NCI-H82 (cell line): Measurements from ENCODE around the gene R3HDM2.
"Not testable (repeated sequence)": the region's sequence is repeated elsewhere in the genome, so short reads cannot be mapped to it uniquely, and the experiment has no call there.

Experiments used
- DNase-seq: peaks from one replicate; lab custom pipeline; 2025; lab: John Stamatoyannopoulos, UW

R3HDM2 gene

DNA sequence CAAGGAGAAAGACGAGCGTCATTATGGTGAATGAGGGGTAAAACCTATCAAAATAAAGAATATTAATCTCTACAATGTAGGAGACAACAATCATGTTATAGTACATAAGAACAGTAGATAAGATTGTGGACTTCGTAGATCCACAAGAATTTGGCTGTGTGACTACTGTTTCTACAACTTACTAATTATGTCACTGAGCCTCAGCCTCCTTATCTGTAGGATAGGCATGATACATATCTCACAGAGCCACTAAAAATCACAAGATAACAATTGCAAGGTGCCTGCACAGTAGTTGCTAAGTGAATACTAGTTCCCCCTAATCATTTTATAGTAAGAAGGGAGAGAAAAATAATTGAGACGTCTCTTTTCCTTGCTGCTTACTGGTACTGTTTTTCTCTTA is 101.6 kb downstream of the R3HDM2 start:
- DNase-seq = no peak

- no peak for DNase-seq
These were observed 105.4 kb downstream of the R3HDM2 start for GRCh38 chr12:57325395-57325794.

GRCh38 chr12:57323416-57323815 is 107.4 kb downstream of the R3HDM2 start:
- no peak for DNase-seq

DNA sequence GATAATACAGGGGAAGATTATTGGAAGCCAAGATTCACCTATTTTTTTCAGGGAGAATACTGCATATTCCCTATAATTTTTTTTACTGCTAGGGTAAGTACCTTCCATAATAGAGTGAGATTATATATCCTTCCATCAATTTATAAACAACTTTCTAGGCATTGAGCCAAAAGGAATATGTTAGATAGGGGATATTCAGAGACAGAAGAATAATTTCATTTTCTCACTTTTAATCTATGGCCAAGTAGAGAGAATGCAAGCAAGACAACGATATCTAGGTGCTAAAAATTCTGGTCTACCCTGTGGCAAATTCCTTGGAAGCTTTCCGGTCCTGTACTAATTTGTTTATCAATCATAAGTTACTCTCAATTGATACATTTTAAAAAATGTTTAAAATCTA is 110.2 kb downstream of the R3HDM2 start:
- DNase-seq = no peak

- no peak for DNase-seq
These were observed 111.0 kb downstream of the R3HDM2 start for GRCh38 chr12:57319678-57320469.

DNA sequence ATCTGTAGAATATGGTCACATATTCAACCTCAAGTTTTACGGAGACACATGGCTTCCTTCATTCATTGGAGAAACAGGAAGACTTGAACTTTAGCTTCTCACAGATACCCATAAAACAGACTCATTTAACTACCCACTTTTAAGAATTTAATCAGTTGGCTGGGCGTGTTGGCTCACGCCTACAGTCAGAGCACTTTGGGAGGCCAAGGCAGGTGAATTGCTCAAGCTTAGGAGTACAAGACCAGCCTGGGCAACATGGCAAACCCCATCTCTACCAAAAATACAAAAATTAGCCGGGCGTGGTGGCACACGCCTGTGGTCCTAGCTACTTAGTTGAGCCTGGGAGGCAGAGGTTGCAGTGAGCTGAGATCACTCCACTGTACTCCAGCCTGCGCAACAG is 115.2 kb downstream of the R3HDM2 start:
- no peak for DNase-seq

GRCh38 chr12:57312287-57312686 is 118.6 kb downstream of the R3HDM2 start:
- not testable (repeated sequence) for DNase-seq

- no peak for DNase-seq
These were observed 121.4 kb downstream of the R3HDM2 start for GRCh38 chr12:57309420-57309819.

DNA sequence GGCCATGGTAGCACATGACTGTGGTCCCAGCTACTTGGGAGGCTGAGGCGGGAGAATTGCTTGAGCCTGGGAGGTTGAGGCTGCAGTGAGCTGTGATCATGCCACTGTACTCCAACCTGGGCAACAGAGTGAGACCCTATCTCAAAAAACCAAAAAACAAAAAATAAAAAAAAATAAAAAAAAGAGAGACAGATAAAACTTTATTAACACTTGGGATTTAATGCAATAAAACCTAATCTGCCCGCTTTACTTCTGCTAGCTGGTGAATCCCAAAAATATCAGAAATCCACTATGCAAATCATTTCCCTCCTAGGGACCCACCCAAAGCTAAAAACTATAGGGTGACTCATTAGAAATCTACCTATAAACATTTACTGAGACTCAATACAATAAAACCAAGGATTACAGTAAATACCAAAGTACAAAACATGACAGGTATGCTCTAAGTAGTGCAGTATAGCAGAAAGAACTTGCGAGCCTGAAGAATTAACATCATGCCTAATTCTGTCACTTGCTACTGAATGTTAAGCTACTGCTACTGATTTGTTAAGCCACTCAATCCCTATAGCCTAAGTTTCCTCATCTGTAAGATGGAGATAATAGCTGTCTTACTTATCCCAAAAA is 129.8 kb downstream of the R3HDM2 start:
- DNase-seq = no peak

GRCh38 chr12:57299514-57300016 is 131.3 kb downstream of the R3HDM2 start:
- DNase-seq = no peak

DNA sequence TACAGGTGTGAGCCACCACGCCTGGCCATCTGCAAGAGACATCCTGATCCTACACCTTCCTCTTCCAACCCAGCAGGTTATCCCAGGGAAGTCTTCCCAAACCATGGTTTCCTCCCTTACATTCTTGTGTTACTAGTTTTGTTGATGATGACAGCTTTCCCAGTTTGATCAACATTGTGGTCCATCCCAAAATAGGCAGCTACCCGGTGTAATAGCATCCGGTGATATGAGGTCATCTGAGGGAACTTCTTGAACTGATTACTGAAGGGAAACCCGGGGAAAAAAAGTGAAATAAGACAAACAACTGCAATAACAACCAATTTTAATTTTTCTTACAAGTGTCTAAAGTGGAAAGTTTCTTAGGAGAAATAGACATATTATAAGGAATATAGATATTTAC is 134.6 kb downstream of the R3HDM2 start:
- no peak for DNase-seq

DNA sequence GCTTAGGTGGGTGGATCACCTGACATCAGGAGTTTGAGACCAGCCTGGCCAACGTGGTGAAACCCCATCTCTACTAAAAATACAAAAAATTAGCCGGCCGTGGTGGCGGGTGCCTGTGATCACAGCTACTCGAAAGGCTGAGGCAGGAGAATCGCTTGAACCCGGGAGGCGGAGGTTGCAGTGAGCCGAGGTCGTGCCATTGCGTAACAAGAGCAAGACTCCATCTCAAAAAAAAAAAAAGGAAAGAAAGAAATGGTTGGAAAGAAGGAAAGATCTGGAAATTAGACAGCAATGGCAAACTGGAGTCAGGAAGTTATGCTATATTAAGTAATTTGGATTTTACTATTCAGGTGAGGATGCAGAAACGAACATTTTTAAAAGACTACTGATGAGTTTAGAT is 148.8 kb downstream of the R3HDM2 start:
- DNase-seq = not testable (repeated sequence)

DNA sequence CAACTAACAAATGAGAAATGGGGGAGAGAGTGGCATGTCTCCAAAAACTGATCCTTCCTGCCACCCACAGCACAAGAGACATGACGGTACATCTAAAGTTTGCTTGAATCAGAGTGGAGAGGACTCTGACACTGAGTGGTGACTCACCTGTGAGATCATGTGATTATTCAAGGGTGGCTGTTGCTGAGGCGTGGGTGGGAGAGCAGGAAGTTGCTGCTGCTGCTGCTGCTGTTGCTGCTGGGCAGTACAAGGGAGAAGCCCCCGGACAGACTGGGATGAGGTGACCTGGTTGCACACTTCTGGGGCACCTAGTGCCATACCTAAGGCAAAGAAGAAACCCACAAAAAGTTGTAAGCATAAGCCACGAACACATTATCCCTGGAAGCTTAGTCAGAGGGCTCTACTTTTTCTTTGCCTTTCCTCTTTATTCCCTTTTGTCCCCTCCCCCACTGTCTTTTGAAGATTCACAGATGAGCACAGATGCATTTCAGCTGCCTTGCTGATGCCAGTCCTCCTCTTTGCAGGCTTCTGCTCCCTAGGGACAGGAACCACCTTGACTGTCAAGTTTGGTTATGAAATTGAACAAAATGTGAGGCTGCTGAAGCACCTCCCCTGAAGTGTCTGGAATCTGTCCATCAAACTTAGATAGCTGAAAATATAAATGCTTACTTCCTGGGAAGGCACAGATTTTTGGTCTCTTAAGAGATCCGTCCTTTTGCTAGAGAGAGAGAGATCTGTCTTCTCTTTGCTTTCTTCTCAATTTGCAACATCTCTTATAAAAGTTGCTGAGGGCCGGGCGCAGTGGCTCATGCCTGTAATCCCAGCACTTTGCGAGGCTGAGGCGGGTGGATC is 150.4 kb downstream of the R3HDM2 start:
- peak; percentile 14 for DNase-seq

DNA sequence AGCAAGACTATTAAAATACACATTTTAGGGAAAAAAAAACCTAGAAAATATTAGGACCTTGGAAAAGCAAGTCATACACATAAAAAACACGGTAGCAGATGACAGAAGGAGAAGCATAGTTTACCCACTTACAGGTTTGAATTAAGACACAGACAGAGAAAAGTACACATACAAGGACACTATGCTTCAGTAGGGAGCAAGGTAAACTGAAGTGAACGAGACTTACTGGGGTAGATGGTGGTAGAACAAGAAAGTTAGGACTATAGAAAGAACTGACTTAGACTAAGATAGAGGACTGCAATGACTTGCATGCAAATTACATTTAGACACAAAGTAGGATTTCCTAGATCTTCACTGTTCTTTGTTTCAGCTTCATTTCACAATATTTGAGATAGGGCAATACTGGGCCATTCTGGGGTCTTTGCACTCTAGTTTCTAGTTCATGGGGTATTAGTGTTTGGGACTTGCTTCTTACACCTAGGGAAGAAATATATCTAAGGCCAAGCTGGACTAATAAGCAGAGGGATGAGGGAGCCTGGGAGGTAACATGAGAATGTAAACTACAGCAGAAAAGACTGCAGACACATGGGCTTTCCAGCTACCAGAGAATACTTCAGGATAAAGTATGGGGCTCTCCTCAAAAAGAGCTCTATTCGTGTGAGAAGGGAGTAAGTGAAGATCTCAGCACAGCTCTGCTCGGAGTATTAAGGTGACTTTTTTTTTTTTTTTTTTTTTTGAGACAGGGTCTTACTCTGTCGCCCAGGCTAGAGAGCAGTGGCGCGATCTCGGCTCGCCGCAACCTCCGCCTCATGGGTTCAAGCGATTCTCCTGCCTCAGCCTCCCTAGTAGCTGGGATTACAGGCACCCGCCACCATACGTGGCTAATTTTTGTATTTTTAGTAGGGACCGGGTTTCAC is 152.1 kb downstream of the R3HDM2 start:
- DNase-seq = no peak

DNA sequence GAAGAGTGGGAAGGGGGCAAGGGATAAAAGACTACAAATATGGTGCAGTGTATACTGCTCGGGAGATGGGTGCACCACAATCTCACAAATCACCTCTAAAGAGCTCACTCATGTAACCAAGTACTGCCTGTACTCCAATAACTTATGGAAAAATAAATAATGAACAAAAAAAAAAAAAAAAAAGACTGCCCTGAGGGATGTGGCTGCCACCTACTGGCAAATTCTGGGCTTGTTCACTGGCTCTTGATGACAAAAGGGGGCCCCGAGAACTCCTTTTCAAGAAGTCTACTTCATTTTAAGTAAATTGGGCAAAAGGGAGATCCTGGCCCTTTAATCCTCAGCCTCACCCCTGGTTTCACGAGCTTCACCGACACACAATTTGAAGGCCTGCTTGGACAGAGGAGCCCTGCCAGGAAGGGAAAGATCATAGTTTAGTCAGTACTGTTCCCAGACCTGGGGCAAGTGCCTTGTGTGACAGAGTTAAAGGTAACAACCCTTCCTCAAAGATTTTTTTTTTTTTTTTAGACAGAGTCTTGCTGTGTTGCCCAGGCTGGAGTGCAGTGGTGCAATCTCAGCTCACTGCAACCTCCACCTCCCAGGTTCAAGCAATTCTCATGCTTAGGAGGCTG is 153.8 kb downstream of the R3HDM2 start:
- DNase-seq = peak; percentile 41

- not testable (repeated sequence) for DNase-seq
These were observed 154.6 kb downstream of the R3HDM2 start for GRCh38 chr12:57276233-57276632.

DNA sequence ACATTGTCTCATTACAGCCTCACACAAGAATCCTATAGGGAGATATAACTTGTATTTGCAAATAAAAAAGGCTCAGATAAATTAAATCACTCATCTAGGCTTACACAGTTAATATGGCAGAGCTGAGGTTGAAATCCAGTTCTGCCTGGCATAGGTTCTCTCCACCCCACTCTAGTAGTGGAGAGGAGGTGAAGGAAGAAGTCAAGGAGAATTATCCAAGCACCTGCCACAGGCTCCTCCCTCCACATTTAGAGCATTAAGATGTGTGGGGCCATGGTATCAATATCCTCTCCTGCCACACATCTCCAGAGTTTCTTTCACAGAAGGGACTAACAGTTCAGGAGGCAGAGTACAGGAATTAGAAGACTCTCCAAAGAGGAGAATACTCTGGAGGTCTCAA is 157.3 kb downstream of the R3HDM2 start:
- no peak for DNase-seq

- no peak for DNase-seq
These were observed 158.3 kb downstream of the R3HDM2 start for GRCh38 chr12:57272337-57273151.

DNA sequence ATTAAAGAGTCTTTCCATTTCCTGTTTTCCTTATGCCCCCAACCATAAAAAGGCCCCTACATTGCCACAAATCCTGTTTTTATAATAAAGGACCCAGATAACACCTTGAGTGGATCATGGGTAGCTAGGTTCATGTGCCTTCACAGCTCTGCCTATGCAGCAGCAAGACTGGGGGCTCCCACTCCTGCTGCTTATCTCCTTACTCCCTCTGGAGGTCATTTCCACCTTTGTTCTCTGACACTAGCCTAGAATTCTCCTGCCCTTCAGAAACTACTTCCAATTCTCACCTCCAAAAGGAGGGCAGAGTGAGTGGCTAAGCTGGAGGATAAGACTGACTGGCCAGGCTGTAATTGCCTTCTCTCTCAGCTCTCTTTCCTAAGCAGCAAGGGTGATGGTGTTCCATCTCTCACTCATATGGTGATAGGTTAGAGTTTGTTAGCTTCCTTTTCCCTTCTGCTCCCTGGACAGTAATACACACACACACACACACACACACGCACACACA is 159.8 kb downstream of the R3HDM2 start:
- DNase-seq = peak; percentile 38

- no peak for DNase-seq
These were observed 162.6 kb downstream of the R3HDM2 start for GRCh38 chr12:57268264-57268663.
